GM19023 (cell line): Measurements from ENCODE around the gene TSGA10IP.

Experiments used
- ATAC-seq: cut with Tn5 transposase; IDR thresholded peaks from one replicate; pipeline ENCODE4 v1.9.1; 2021; ENCODE audit warnings: mild to moderate bottlenecking, moderate library complexity; ENCODE audit not compliant: unreplicated experiment

Gene TSGA10IP

DNA sequence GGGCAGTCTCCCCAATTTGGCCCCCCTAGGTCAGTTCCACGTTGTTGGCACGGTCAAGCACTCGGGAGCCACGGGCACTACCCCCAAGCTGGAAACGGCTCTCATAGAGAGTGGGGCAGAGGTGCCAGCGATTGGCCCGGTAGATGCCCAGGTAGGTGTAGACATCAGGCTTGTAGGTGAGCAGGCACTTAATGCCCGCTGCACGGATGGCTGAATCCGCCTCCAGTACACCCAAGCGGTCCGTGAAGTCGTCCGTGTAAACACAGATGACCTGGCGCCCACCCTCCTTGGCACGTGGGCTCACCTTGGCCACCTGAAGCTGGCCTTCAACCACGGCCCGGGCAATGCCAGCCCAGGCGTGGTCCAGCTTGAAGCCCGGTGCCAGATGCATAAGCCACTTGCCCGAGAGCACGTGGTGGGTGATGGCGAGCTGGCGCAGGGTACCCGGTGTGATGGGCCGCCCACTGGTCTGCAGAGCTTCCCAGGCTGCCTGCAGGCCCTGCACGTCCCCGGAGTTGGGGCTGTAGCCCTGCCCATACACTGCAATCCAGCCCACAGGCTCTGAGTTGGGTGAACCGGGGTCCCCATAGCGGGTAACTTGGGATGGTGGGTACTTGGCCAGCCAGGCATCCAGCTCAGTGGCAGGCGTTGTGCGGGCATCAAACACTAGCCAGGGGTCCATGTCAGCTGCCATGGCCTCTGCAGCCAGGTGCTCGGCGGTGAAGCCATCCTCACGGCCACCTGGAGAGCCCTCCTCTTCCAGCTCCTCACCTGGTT is 27.7 kb upstream of the TSGA10IP start:
- no peak for ATAC-seq

DNA sequence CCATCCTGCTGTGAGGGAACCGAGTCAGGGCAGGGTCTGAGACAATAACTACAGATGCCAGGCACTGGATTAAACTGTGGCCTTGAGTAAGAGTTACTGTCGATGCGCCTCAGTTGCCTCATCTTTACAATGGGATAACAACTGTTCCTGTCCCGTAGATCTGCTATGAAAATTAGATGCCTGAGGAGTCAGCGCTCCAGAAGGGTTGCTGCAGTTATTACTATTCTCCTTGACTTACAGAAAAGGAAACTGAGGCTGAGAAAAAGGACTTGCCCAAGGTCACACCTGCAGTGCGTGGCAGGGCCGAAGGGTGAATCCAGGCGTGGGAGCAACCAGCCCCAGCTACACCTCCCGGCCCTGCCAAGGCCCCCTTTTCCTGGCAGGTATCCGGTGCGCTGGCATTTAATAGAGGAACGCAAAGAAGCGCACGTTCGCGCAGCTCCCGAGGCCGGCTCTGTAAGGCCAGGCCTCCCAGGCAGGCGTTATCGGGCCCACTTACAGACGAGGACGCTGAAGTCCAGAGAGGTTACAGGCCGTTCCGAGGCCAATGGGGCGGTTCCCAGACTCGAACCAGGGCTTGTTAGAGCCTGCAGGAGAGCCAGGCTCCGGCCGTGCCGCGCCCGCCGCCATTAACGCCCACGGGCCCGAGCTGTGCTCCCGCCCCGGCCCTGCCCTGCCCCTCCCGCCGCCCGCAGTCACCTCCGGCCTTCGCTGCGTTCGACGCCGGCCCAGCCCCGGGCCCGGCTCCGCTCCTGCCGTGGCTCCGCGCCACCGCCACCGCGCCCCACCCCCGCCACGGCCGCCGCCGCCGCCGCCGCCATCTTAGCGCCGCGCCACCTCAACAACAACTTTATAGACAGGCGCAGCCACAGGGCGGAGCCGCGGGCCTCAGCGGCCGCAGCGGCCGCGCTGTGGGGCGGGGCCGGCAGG is 26.8 kb upstream of the TSGA10IP start, which contains the start of gene C11orf68:
C11orf68 (minus strand) TSS at position 852 of the 930 bp plus-strand sequence; CDS start at position 821, 31 bp downstream.
- ATAC-seq: peak; percentile 50

DNA sequence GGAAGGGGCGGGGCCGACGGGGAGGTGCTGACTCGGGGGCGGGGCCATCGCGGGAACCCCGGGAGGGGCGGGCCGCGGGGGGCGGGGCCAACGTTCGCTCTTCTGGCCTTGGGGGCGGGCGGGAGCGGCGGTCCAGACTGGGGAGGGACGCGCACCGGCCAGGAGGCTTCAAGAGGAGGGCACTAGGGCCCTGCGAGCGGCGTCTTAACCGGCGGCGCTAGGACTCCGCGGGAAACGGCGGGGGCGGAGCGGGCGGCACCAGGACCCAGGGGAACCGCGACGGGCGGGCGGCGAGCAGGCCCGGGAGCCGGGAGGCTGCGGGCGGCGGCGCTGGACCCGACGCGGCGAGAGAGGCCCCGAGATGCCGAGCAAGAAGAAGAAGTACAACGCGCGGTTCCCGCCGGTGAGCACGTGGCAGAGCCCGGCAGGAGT is 26.1 kb upstream of the TSGA10IP start, which contains the start of gene DRAP1:
DRAP1 (plus strand) TSS at position 286 of the 432 bp plus-strand sequence; CDS start at position 362, 76 bp downstream.
- peak; percentile 89 for ATAC-seq

DNA sequence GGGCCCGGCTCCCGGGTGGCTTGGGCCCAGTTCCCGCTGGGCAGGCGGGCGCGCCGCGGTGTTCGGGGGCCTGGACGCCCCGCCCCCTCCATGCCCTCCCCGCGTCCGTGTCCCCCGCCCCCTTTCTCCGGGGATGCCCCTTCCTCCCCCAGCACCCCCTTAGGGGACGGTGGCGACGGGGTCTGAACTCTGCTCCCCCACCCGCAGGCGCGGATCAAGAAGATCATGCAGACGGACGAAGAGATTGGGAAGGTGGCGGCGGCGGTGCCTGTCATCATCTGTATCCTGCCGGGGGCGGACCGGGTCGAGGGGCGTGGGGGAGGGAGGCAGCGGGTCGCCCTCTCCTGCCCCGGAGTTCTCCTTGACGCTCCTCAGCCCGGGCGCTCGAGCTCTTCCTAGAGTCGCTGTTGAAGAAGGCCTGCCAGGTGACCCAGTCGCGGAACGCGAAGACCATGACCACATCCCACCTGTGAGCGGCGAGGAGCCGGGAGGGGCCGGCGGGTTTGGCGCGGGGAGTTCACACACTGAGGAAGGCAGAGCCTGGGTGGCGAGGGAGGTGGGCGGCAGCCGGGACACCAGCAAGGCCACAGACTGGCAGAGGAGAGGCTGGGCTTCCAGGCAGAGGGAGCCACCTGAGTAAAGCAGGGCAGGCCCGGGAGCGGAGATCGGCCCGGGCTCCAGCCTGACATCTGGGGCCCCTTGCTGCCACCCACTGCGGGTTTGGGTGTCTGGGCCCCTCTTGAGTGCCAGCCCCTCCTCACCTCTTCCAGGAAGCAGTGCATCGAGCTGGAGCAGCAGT is 25.5 kb upstream of the TSGA10IP start:
- ATAC-seq: peak; percentile 44

DNA sequence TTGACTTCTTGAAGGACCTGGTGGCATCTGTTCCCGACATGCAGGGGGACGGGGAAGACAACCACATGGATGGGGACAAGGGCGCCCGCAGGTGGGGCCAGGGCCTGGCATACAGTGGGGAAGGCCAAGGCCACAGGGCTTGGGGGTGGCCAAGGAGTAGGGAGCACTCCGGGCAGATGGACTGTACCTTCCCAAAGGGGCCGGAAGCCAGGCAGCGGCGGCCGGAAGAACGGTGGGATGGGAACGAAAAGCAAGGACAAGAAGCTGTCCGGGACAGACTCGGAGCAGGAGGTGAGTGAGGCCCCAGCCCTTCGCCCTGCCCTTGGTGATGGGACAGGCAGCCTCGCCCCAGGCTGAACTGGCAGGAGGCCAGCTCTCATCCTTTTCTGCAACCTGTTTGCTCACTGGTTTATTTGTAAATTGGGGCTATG is 24.9 kb upstream of the TSGA10IP start:
- no peak for ATAC-seq

DNA sequence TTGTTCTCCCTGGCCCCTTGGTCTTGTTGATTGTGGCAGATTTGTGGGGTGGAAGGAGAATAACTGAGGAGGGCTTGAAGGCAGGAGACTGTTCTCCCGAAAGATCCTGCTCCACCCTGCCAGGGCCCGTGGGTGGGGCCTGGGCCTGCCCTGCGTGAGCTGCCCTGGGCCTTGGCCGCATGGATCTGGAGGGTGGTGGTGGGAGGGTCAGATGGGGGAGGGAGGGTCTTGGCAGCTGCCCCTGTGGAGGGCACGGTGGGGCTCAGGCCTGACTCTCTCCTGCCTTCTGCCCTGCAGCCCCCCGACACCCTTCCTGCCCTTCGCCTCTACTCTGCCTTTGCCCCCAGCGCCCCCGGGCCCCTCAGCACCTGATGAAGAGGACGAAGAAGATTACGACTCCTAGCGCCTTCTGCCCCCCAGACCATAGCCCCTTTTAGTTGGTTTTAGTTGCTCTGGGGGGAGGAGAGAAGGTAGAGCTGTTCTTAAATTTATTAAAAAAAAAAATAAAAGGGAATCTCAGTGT is 24.2 kb upstream of the TSGA10IP start:
- no peak for ATAC-seq

DNA sequence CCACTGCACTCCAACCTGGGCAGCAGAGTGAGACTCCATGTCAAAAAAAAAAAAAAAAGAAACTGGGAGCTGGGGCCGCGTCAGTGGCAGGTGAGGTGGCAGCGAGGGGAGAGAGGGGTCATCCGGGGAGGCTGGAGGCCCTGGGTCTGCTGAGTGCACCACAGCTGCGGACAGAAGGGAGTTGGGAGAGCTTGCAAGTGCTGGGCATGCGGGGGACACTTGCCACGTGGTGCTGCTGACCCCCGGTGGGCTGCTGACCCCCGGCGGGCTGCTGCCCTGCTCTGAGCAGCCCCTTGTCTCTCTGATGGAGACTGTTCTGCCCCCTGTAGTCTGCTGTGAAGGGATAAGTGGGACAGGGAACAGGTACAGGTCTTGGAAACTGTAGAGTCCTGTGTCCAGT is 23.4 kb upstream of the TSGA10IP start:
- ATAC-seq: no peak

DNA sequence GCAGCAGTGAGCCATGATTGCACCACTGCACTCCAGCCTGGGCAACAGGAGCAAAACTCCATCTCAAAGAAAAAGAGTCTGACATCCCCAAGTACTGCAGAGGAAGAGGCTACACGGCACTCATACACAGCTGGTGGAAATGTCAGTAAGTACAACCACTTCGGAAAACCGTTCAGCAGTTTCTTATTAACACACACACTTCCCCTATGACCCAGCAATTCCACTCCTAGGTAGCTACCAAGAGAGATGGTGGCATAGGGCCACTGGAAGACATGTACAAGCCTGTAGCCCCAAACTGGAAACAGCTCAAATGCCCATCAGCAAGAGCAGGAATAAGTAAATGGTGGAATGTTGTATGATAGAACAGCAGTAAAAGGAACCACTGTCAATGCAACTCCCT is 22.7 kb upstream of the TSGA10IP start:
- no peak for ATAC-seq

DNA sequence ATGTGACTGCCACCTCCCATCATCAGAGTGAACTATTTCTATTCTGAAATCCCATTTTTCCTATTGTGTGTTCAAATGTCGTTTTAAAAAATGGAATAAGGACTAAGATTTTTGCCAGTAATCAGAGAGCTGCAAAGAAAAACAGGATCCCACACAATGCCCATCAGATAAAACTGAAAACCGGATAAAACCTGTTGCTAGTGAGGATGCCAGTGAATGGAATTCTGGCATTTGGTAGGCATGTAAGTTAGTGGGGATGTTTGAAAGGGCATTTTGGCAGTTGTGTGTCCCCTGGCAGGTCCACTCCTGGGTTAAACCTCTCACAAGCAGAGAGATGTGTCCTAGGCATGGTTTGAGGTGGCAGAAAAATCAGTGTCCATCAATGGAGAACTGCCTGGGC is 19.9 kb upstream of the TSGA10IP start:
- no peak for ATAC-seq

DNA sequence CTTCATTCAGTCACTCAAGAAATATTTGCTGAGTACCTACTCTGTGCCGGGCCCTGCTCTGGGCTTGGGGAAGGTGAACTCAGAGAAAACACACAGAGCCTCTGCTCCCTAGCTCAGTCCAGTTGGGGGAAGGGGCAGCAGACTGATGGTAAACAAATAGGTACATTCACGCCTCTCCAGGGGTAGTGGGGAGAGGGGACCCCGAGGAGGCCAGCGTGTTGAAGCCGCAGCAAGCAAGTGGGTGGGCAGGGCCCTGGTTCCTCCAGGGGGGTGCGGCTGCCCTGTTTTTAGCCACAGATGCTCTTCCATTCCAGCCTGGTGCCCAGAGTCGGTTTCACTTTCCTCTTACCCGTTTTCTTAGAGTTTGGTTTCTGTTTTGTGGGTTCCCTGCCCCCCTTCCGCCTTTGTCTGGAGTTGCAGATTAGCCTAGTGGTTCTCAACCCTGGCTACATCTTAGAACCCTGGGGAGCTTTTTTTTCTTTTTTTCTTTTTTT is 17.3 kb upstream of the TSGA10IP start:
- ATAC-seq: peak; percentile 62

DNA sequence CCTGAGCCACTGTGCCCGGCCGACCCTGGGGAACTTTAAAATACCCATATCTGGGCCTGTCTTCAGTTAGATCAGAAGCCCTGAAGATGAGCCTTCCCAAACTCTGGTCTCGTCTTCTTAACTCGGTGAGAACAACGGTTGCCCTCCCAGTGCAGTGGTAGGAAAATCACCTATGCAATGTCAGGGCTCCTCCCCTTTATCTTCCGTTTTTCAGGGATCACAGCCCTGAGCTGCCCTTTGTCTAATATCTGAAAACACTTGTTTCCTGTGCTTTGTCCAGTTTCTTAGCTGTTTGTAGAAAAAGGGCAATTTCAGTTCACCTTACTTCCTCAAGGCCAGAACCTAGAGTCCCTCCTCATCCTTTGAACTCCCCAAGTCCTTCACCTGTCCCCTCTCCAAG is 16.6 kb upstream of the TSGA10IP start:
- ATAC-seq: no peak

DNA sequence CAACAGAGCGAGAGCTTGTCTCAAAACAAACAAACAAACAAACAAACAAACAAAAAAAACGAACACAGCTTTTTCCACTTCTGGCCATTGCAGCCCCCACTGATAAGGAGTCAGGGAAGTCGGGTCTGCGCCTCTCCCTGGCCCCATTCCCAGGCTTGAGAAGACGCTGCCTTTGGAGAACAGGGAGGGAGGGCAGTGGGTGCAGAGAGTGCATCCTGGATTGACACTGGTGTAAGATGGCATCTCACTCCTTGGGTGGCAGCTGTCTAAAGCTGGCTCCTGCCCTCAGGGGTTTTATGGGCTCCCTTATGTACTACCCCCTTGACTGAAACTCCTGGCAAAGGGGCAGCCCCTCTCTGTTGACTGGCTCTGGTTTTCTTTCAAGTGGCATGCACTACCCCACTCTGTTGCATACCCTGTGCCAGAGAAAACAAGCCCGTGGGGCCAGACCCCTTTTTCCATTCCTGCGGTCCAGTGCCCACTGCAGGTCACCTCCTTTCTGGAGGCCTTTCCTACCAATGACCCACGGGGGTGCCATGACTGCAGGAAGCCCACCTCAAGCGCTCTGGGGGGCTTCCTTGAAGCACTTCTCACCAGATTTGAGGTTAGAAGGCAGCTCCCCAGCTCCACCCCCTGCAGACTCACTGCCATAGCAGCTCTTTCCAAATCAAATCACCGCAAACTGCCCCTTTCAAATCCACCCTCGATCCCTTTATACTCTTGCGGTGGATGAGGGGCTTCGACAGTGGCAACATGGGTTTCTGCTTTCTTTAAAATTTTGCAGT is 13.3 kb upstream of the TSGA10IP start:
- ATAC-seq: no peak

DNA sequence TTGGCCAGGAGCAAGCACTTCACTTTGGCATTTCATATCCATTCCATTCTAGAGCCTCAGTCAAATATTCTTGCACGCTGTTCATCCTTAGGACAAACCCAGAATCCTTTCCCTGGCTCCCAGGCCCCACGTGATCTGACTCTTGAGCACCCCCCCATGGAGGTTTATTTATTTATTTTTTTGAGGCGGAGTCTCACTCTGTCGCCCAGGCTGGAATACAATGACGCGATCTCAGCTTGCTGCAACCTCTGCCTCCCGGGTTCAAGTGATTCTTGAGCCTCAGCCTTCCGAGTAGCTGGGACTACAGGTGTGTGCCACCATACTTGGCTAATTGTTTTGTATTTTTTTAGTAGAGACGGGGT is 12.7 kb upstream of the TSGA10IP start:
- no peak for ATAC-seq

DNA sequence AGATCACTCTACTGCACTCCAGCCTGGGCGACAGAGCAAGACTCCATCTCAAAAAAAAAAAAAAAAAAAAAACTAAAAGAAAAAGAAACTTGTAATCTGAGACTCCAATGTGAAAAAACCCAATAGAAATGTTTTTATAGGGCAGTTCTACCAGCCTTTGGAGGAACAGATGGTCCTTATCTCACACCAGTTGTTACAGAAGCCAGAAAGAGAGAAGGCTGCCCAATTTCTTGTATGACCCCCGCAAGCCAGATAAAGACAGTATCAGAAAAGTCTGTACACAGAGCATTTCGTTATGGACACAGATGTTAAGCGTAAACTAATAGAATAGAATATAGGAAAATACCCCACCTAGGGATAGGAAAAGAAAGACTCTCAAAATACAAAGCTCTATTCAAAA is 11.3 kb upstream of the TSGA10IP start:
- no peak for ATAC-seq

DNA sequence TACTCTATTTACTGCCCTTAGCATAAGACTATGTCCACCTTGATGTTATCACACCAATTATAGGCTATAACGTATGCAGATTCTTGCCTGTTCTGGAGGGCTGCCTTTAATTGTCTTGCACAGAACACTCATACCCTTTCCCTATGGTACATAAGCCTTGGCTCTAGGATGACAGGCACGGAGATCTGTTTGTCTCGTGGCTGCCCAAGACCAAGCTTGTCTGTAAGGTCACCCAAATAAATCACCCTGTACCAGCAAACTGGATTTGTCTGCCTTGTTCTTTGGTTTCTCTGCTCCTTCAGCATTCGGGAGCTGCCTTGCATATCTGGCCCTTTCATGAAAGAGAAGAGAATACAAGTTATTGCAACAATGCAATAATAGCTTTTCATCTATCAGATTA is 7.5 kb upstream of the TSGA10IP start:
- ATAC-seq: no peak

DNA sequence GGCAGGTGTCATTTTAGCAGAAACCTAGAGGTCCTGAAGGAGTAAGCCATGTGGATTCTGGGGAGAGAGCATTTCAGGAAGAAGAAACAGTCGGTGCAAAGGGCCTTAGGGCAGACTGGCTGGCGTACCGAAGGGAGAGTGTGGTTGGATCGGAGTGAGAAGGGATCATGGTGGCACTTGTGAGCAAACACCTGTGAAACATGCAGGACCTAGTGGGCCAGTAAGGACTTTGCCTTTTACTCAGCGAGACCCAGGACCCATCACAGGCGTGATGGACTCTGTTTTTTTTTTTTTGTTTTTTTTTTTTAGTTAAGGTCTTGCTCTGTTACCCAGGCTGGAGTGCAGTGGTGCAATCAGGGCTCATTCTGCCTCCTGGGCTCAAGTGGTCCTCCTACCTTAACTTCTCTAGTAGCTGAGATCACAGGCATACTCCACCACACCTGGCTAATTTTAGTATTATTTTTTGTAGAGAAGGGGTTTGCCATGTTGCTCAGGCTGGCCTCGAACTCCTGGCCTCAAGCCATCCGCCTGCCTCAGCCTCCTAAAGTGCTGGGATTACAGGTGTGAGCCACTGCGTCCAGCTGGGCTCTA is 3.5 kb upstream of the TSGA10IP start:
- no peak for ATAC-seq

DNA sequence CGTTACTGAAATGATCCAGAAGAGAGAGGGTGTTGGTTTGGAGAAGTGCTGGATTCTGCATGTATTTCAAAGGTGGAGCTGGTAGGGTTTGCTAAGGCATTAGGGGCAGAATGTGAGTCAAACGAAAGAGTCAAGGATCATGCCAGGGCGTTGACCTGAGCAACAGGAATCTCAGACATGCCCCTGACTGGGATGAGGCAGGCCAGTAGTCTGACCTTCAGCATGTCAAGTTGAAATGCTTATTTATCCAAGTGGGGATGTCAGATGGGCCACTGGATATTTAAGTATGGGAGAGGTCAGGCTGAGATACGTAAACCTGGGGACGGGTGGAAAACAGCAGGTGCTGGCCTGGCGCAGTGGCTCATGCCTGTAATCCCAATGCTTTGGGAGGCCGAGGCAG is 2.7 kb upstream of the TSGA10IP start:
- ATAC-seq: no peak

DNA sequence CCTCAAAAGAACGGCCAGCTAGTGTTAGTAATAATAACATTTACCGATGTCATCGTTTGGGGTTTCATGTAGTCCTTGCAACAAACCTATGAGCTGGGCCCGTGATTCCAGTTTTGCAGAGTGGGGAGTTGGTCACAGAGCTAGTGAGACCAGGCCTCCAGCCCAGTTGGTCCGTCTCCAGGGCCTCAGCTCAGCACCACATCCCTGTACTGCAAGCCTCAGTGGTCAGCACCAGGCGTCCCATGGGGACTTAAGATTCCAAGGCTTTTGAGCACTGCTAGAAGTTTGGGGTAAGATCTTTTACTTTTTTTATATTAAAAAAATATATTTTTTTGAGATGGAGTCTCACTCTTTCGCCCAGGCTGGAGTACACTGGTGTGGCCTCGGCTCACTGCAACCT is 1.1 kb upstream of the TSGA10IP start:
- ATAC-seq: no peak

DNA sequence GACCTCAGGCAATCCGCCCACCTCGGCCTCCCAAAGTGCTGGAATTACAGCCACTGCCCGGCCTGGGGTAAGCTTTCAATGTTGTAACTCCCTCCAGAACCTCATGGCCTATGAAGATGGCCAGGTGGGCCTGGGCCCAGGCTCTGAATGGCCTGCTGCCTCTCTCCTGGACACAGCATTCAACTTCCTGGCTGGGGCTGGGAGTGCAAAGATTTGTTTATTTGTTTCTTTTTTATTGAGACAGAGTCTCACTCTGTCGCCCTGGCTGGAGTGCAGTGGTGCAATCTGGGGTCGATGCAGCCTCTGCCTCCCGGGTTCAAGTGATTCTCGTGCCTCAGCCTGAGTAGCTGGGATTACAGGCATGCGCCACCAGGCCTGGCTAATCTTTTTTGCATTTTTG is 513 bp upstream of the TSGA10IP start:
- no peak for ATAC-seq
